GM12801 (cell line): ENCODE results near the gene COL5A1.

Experiments
- TF ChIP-seq, protein P1 (sequence below): IDR thresholded peaks from one replicate; pipeline ENCODE4 v1.5.1; 2011; ENCODE audit warnings: control low read depth; ENCODE audit not compliant: insufficient read length; ENCODE audit errors: extremely low read depth

COL5A1 gene

GRCh38 chr9:134734270-134734669 lies 92.7 kb downstream of the COL5A1 start:
- TF ChIP-seq, protein P1, sequence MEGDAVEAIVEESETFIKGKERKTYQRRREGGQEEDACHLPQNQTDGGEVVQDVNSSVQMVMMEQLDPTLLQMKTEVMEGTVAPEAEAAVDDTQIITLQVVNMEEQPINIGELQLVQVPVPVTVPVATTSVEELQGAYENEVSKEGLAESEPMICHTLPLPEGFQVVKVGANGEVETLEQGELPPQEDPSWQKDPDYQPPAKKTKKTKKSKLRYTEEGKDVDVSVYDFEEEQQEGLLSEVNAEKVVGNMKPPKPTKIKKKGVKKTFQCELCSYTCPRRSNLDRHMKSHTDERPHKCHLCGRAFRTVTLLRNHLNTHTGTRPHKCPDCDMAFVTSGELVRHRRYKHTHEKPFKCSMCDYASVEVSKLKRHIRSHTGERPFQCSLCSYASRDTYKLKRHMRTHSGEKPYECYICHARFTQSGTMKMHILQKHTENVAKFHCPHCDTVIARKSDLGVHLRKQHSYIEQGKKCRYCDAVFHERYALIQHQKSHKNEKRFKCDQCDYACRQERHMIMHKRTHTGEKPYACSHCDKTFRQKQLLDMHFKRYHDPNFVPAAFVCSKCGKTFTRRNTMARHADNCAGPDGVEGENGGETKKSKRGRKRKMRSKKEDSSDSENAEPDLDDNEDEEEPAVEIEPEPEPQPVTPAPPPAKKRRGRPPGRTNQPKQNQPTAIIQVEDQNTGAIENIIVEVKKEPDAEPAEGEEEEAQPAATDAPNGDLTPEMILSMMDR = no peak

DNA sequence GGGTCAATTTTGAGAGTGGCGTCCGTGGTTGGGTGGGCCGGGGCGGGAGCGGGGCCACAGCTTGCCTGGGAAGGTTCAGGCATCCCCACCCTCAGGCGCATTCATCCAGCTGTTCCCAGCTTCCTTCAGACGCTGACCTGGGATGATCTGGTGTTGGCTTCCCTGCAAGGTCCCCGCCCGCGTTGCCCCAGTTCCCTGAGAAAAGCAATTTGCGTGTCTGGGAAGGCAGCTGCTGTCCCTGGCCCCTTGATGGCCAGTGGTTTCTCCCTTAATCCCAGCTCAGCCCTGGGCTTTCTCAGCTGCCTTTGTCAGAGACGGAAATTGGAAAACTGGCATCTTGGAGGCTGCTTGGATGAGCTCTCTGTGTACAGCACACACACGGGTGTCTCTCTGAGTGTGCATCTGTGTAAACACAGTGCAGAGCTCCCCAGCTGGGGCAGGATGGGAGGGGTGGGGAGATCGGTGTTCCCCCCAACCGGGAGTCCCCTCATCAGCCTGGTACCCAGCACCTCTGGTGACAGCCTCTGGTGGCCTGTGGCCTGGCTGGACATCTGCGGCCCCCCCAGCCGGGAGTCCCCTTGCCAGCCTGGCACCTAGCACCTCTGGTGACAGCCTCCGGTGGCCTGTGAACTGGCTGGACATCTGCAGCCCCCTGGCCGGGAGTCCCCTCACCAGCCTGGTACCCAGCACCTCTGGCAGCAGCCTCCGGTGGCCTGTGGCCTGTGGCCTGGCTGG lies 94.0 kb downstream of the COL5A1 start:
- TF ChIP-seq, protein P1 = no peak

GRCh38 chr9:134736791-134737497 lies 95.3 kb downstream of the COL5A1 start:
- TF ChIP-seq, protein P1 = no peak

GRCh38 chr9:134737842-134738580 lies 96.4 kb downstream of the COL5A1 start:
- TF ChIP-seq, protein P1 = no peak

DNA sequence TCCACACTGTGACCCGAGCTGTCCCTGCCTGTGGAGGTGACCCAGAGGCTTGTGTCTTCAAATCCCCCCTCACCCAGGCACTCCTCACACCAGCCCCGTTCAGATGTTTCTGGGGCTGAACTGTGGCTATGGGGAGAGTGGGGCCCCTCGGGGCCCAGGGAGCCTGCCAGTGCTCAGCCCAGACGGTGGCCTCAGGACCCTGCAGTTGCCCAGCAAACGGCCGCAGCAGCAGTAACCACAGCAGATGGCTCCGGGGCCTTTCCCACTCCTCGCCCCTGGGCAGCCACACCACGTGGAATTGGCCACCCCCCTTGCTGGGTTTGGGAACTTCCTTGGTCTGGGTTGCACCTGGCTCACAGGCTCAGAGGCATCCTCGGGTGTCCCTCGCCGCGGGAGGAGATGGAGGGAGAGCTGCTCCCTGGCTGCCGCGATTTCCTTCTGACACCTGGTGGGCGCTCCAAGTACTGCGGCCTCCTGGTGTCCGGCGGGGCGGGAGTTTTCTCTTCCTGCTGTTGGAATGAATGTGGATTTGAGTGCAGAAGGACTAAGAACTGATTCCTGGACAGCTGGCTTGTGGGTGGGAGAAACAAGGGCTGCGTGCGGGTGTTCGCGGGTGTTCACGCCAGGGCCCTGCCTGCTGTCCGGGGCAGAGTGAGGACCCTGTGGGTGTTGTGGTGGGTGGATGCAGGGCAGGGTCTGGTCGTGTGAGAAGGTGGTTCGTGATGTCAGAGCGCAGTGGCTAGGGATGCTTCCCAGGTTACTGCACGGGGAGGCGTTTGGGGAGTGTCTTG lies 97.5 kb downstream of the COL5A1 start:
- TF ChIP-seq, protein P1 = no peak

GRCh38 chr9:134739660-134739968 lies 98.0 kb downstream of the COL5A1 start:
- TF ChIP-seq, protein P1 = no peak

GRCh38 chr9:134740071-134740470 lies 98.5 kb downstream of the COL5A1 start:
- TF ChIP-seq, protein P1 = no peak
